IPS-18c (cell line): ENCODE measurements around the gene MX2.
"Not testable (repeated sequence)": the region's sequence is repeated elsewhere in the genome, so short reads cannot be mapped to it uniquely, and the experiment has no call there.

Experiments used
- H3K4me3 ChIP-seq: 2 replicates; pipeline ENCODE4 v1.7.0; 2013; ENCODE audit warnings: low read depth, mild to moderate bottlenecking, low read length, moderate library complexity; ENCODE audit not compliant: insufficient read depth
- H3K9me3 ChIP-seq: one replicate; pipeline ENCODE4 v1.6.1; 2013; ENCODE audit warnings: mild to moderate bottlenecking, low read length, moderate library complexity; ENCODE audit not compliant: control insufficient read depth, insufficient read depth

MX2 gene

GRCh38 chr21:41418393-41418792, 56.6 kb downstream of the MX2 start:
- Histone ChIP-seq H3K9me3 (no peaks in the 10 kb centered on the region), H3K4me3 (no peak overlapping the region)

GRCh38 chr21:41418956-41419680, 57.3 kb downstream of the MX2 start:
- no peaks in the 10 kb centered on the region for H3K9me3 ChIP-seq
- H3K4me3 ChIP-seq: no peak overlapping the region

- peak overlapping the region; percentile 52 for H3K4me3 ChIP-seq
- no peaks in the 10 kb centered on the region for H3K9me3 ChIP-seq
These were observed 58.4 kb downstream of the MX2 start for GRCh38 chr21:41419921-41420862.

- H3K9me3 ChIP-seq, H3K4me3 ChIP-seq: not testable (repeated sequence)
These were observed 59.2 kb downstream of the MX2 start for GRCh38 chr21:41420998-41421397.

- H3K4me3 ChIP-seq: no peak overlapping the region
- H3K9me3 ChIP-seq: no peaks in the 10 kb centered on the region
These were observed 60.9 kb downstream of the MX2 start for GRCh38 chr21:41422546-41423304.

- H3K4me3 ChIP-seq, H3K9me3 ChIP-seq: not testable (repeated sequence)
These were observed 61.4 kb downstream of the MX2 start for GRCh38 chr21:41423305-41423636.

GRCh38 chr21:41425588-41425953, 63.7 kb downstream of the MX2 start:
- Histone ChIP-seq H3K9me3 (no peaks in the 10 kb centered on the region), H3K4me3 (peak overlapping the region; percentile 53)

GRCh38 chr21:41425954-41426675, 64.3 kb downstream of the MX2 start, which contains the start of gene MX1:
Gene MX1, plus strand, starts transcription at chr21:41426239. Its CDS starts 5,832 bp downstream, at chr21:41432071.
- Histone ChIP-seq H3K9me3 (no peaks in the 10 kb centered on the region), H3K4me3 (peak within 1 kb of the TSS; percentile 53)

GRCh38 chr21:41426676-41427404, 65.0 kb downstream of the MX2 start:
- Histone ChIP-seq H3K4me3 (peak overlapping the region; percentile 53), H3K9me3 (no peaks in the 10 kb centered on the region)

GRCh38 chr21:41427556-41427955, 65.7 kb downstream of the MX2 start:
- no peak overlapping the region for H3K4me3 ChIP-seq

GRCh38 chr21:41428311-41428710, 66.5 kb downstream of the MX2 start:
- Histone ChIP-seq H3K9me3 (no peaks in the 10 kb centered on the region), H3K4me3 (no peak overlapping the region)

More at GRCh38 chr21:41427556-41427955, 65.7 kb downstream of the MX2 start:
- no peaks in the 10 kb centered on the region for H3K9me3 ChIP-seq

- Histone ChIP-seq H3K9me3 (no peaks in the 10 kb centered on the region), H3K4me3 (no peak overlapping the region)
These were observed 67.0 kb downstream of the MX2 start for GRCh38 chr21:41428847-41429246.

GRCh38 chr21:41429305-41429704, 67.5 kb downstream of the MX2 start:
- Histone ChIP-seq H3K9me3 (no peaks in the 10 kb centered on the region), H3K4me3 (no peak overlapping the region)

- H3K9me3 ChIP-seq: no peaks in the 10 kb centered on the region
These were observed 68.2 kb downstream of the MX2 start for GRCh38 chr21:41429925-41430491.

GRCh38 chr21:41431788-41432548, 70.1 kb downstream of the MX2 start:
- no peak overlapping the region for H3K4me3 ChIP-seq
- no peaks in the 10 kb centered on the region for H3K9me3 ChIP-seq

More at GRCh38 chr21:41429925-41430491, 68.2 kb downstream of the MX2 start:
- H3K4me3 ChIP-seq: no peak overlapping the region
